ENCODE results near the gene AIMP1.
"Not testable (repeated sequence)": the region's sequence is repeated elsewhere in the genome, so short reads cannot be mapped to it uniquely, and the experiment has no call there.

Gene AIMP1

GRCh38 chr4:106314960-106315359 is 1.4 kb upstream of the AIMP1 start:
- DNase-seq: no peak

GRCh38 chr4:106315476-106315967 is 828 bp upstream of the AIMP1 start:
- peak; percentile 47 for DNase-seq

- DNase-seq: peak; percentile 11
Observed at GRCh38 chr4:106316773-106317409, 541 bp downstream of the AIMP1 start.

GRCh38 chr4:106317815-106318214 is 1.5 kb downstream of the AIMP1 start:
- no peak for DNase-seq

GRCh38 chr4:106318511-106318910 is 2.2 kb downstream of the AIMP1 start:
- DNase-seq: peak; percentile 13

- no peak for DNase-seq
Observed at GRCh38 chr4:106320235-106320634, 3.9 kb downstream of the AIMP1 start.

GRCh38 chr4:106321168-106321567 is 4.8 kb downstream of the AIMP1 start:
- not testable (repeated sequence) for DNase-seq

GRCh38 chr4:106321814-106322213 is 5.5 kb downstream of the AIMP1 start:
- DNase-seq: not testable (repeated sequence)

GRCh38 chr4:106323119-106323518 is 6.8 kb downstream of the AIMP1 start:
- no peak for DNase-seq

GRCh38 chr4:106325800-106326199 is 9.4 kb downstream of the AIMP1 start:
- no peak for DNase-seq

GRCh38 chr4:106329041-106329618 is 12.8 kb downstream of the AIMP1 start:
- DNase-seq: peak; percentile 37

- no peak for DNase-seq
Observed at GRCh38 chr4:106333186-106333585, 16.8 kb downstream of the AIMP1 start.

GRCh38 chr4:106334741-106335470 is 18.6 kb downstream of the AIMP1 start:
- DNase-seq: no peak

- DNase-seq: no peak
Observed at GRCh38 chr4:106336618-106337017, 20.3 kb downstream of the AIMP1 start.

GRCh38 chr4:106337916-106338315 is 21.6 kb downstream of the AIMP1 start:
- DNase-seq: no peak

GRCh38 chr4:106338671-106339070 is 22.3 kb downstream of the AIMP1 start:
- DNase-seq: no peak

GRCh38 chr4:106339431-106339830 is 23.1 kb downstream of the AIMP1 start:
- no peak for DNase-seq

GRCh38 chr4:106340774-106341173 is 24.4 kb downstream of the AIMP1 start:
- DNase-seq: no peak

GRCh38 chr4:106343865-106344646 is 27.7 kb downstream of the AIMP1 start:
- DNase-seq: no peak

- no peak for DNase-seq
Observed at GRCh38 chr4:106344647-106344970, 28.3 kb downstream of the AIMP1 start.

- no peak for DNase-seq
Observed at GRCh38 chr4:106347167-106347566, 30.8 kb downstream of the AIMP1 start.

GRCh38 chr4:106351016-106351415 is 34.7 kb downstream of the AIMP1 start:
- no peak for DNase-seq

- no peak for DNase-seq
Observed at GRCh38 chr4:106353786-106354185, 37.4 kb downstream of the AIMP1 start.

Data from inflammatory macrophage treated with lipopolysaccharide for 4 hours (primary cell).